ENCODE measurements around the gene TEDC2.
"Not testable (repeated sequence)": the region's sequence is repeated elsewhere in the genome, so short reads cannot be mapped to it uniquely, and the experiment has no call there.

TEDC2 gene

GRCh38 chr16:2438121-2438520 lies 21.8 kb upstream of the TEDC2 start:
- no peak for DNase-seq

- DNase-seq: no peak
These were observed 20.3 kb upstream of the TEDC2 start for GRCh38 chr16:2439598-2439997.

- DNase-seq: not testable (repeated sequence)
These were observed 18.6 kb upstream of the TEDC2 start for GRCh38 chr16:2441143-2441804.

GRCh38 chr16:2443555-2443954 lies 16.4 kb upstream of the TEDC2 start:
- DNase-seq: no peak

GRCh38 chr16:2447920-2448583 lies 11.9 kb upstream of the TEDC2 start:
- DNase-seq: no peak

GRCh38 chr16:2449118-2449517 lies 10.8 kb upstream of the TEDC2 start:
- no peak for DNase-seq

GRCh38 chr16:2450535-2450934 lies 9.4 kb upstream of the TEDC2 start:
- no peak for DNase-seq

- DNase-seq: no peak
These were observed 8.9 kb upstream of the TEDC2 start for GRCh38 chr16:2450975-2451381.

- no peak for DNase-seq
These were observed 8.0 kb upstream of the TEDC2 start for GRCh38 chr16:2451851-2452320.

GRCh38 chr16:2452650-2453049 lies 7.3 kb upstream of the TEDC2 start:
- no peak for DNase-seq

- no peak for DNase-seq
These were observed 4.6 kb upstream of the TEDC2 start for GRCh38 chr16:2455081-2455845.

- no peak for DNase-seq
These were observed 3.3 kb upstream of the TEDC2 start for GRCh38 chr16:2456551-2457153.

- no peak for DNase-seq
These were observed 2.6 kb upstream of the TEDC2 start for GRCh38 chr16:2457267-2457666.

GRCh38 chr16:2457946-2458345 lies 2.0 kb upstream of the TEDC2 start:
- DNase-seq: no peak

GRCh38 chr16:2458887-2459646 lies 842 bp upstream of the TEDC2 start:
- no peak for DNase-seq

GRCh38 chr16:2460391-2460713 lies 443 bp downstream of the TEDC2 start:
- no peak for DNase-seq

GRCh38 chr16:2460916-2461315 lies 1.0 kb downstream of the TEDC2 start:
- no peak for DNase-seq

GRCh38 chr16:2462031-2462866 lies 2.3 kb downstream of the TEDC2 start:
- DNase-seq: no peak

- no peak for DNase-seq
These were observed 4.4 kb downstream of the TEDC2 start for GRCh38 chr16:2464333-2464732.

- DNase-seq: no peak
These were observed 5.9 kb downstream of the TEDC2 start for GRCh38 chr16:2465653-2466415.

Measured in NCI-H2227 treated with DMSO at 0.1 percent for 48 hours (cell line).